HG02840 (cell line): ENCODE measurements around the gene PCDH19.

Experiments
- ATAC-seq: cut with Tn5 transposase; IDR thresholded peaks from one replicate; pipeline ENCODE4 v1.9.1; 2021; ENCODE audit warnings: mild to moderate bottlenecking, moderate library complexity, moderate number of reproducible peaks; ENCODE audit not compliant: unreplicated experiment, low FRiP score

PCDH19 gene

DNA sequence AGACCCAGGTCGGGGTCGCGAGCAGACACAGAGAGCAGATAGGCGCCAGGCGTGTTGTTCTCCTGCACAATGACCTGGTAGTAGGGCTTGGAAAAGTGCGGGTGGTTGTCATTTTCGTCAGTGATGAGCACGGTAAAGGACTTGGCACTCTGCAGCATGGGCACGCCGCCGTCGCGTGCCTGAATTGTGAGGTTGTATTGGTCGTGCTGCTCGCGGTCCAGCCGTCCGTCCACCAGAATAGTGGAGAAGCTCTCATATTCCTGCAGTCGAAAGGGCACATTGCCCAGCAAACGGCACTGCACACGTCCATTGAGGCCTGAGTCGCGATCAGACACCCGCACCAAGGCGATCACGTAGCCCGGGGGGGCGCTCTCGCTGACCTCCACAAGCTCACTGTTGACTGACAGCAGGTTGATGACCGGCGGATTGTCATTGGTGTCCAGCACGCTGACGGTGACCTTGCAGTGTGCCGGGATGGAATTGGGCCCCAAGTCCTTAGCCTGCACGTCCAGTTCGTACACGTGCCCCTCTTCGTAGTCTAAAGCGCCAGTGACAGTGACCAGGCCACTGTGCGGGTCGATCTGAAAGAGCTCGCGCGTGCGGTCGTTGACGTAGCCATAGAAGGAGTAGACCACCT lies 2.8 kb downstream of the PCDH19 start:
- ATAC-seq: no peak

- no peak for ATAC-seq
Measured at GRCh38 chrX:100405424-100405823, 4.6 kb downstream of the PCDH19 start.

GRCh38 chrX:100404851-100405250 lies 5.2 kb downstream of the PCDH19 start:
- ATAC-seq: no peak

DNA sequence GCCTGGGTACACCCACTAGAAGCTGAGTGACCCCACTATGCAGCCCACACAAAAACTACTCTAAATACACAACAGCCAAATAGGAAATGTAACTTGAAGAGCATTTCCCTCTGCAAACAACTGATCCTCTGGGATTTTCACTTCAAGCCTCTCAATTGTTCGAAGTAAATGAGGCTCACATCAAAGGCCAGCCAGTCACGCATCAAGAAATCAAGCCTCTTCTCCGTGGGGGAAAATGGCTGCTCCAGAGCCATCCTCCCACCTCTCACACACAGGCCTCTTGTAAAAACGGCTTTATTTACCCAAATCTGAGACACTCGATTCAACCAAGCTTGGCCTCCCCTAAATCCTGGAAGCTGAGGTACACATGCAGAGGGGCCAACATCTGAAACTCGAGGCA lies 14.3 kb downstream of the PCDH19 start:
- no peak for ATAC-seq

- no peak for ATAC-seq
Measured at GRCh38 chrX:100381619-100382018, 28.5 kb downstream of the PCDH19 start.

GRCh38 chrX:100379388-100379986 lies 30.6 kb downstream of the PCDH19 start:
- no peak for ATAC-seq

DNA sequence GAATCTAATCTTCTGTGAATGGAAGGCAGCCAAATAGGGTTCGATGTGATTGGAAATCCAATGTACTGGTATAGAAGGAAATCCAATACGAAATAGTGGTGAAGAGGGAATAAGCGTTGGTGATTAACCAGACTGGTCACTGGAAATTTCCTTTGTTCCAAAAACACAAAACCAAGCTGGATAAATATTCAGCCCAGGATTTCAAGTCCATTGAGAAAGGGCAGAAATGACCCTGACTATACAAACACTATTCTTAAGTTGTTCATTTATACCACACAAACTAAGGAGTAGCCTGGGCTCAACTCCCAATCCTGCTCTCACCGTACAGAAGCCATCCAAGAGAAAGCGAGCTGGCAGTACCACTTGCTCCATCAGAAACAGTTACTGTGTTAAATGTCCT lies 32.2 kb downstream of the PCDH19 start:
- ATAC-seq: no peak

DNA sequence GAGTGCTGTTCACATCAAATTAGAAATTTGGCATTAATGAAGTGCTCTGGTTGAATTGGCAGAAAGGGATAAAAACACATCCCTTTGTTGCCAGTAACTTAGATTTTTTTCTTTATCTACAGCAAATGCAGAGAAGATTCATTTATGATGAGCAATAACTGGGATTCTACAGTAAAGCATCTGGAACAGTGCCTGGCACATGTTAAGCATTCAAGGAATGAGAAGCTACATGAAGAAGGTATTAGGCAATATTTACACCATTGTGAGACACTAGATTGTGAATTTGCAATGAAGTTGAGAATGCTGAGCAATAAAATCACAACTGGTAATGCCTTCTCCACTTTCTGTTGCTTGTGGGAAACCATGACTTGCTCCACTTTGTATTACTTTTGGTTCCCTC lies 33.5 kb downstream of the PCDH19 start:
- ATAC-seq: no peak

DNA sequence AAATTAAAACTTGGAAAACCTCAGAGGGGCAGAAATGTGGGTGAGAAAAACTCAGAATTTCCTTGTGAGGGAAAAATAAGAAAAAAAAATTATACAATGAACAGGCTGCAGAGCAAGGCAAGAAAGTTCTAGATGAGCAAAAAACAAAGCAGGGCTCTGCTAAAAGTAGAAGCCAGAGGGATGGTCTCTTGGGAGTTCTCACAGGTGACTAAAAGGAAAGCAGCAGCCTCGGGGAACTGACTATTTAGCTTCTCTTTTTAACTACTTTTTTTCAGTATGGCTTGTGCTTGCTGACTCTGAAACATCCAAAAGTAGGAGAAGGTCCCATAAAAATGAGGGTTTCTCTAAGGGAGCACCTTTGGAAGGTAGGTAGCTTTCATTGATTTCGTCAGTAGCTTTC lies 36.4 kb downstream of the PCDH19 start:
- no peak for ATAC-seq

DNA sequence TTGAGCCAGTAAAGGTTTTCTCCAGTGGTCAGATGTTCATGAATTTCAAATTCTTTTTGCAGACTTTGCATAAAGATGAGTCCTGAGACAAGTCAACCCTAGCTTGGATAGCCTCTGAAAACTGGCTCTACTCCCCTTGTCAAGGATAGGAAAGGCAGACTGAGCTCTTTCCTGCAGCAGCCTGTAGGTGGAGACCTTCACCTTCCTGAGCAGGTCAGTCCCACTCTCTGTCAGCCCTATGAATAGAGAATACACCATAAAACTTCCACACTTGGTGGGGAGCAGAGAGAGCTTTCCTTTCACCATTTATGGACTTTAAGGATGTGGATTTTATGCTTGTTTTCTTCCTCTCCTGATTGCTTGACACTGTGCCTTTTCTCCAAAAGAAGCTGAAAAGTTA lies 41.9 kb downstream of the PCDH19 start:
- no peak for ATAC-seq

DNA sequence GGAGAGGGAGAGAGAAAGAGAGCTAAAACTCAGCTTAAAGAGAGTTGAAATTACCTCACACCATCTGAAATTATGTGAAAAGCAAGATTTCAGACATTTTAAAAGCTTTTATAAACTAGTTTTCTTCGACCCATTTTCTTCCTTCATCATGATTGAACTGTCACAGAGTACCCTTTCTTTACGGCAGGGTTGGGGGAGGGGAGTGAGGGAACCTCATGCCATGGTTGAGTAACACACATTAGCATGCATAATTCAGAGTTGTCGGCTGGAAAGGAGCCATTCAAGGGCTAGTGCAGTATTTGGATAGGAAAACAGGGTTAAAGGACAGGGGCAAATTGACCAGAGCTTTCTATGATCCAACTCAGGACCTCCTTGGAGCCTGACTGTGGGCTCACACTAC lies 46.2 kb downstream of the PCDH19 start:
- no peak for ATAC-seq

DNA sequence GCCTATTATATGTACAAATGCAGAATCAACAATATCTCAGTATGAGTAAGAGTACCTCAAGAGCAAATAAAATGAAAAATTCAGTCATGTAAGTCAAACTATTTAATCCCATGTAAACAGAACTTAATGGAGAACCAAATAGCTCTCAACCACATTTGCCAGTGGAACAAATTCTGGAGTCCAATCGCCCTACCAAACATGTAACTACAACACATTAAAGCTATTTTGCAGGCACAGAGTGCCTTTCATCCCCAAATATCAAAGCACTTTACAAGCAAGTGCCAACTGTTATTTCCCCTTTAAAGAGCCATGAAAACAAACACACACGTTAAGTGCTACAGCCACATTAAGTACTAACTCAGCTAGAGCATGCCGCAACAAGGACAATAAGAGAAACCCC lies 51.3 kb downstream of the PCDH19 start:
- ATAC-seq: no peak

- no peak for ATAC-seq
Measured at GRCh38 chrX:100356351-100356896, 53.6 kb downstream of the PCDH19 start.

- no peak for ATAC-seq
Measured at GRCh38 chrX:100355680-100356079, 54.4 kb downstream of the PCDH19 start.

GRCh38 chrX:100353326-100353725 lies 56.7 kb downstream of the PCDH19 start:
- no peak for ATAC-seq

- ATAC-seq: no peak
Measured at GRCh38 chrX:100350704-100351489, 59.2 kb downstream of the PCDH19 start.

DNA sequence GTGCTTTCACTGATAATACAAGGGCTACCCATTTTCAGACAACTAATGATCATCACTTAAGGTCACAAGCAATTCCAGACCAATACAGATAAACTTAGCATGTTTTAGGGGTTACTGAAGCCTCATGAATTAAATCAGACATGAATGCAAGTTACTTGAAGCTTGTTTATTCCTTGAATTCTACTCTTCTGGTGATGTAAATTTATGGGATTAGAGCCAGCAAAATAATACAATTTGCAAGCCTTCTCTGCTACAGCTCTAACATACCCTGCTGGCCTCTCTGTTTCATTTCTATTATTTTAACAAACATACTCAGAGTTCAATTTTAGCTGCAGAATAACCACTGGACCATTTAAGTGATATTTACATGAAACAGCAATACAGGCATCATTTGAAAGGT lies 60.7 kb downstream of the PCDH19 start:
- ATAC-seq: no peak

DNA sequence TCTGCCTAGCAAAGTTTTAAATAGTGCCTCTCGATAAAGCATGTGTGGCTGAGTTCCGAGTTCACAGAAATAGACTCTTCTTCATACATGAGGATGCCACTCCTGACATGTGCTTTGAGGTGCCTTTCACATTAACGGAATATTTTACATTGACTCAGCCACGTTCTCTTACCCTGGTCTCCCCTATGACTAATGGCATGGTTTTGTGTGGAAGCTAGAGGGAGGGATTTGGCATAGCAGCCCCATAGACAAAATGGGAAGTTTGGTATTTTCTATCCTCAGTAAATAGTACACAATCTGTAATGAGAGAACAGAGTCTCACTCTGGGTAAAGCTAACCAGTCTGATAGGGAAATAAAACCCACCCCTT lies 68.9 kb downstream of the PCDH19 start:
- ATAC-seq: no peak

GRCh38 chrX:100340491-100341141 lies 69.5 kb downstream of the PCDH19 start:
- no peak for ATAC-seq

DNA sequence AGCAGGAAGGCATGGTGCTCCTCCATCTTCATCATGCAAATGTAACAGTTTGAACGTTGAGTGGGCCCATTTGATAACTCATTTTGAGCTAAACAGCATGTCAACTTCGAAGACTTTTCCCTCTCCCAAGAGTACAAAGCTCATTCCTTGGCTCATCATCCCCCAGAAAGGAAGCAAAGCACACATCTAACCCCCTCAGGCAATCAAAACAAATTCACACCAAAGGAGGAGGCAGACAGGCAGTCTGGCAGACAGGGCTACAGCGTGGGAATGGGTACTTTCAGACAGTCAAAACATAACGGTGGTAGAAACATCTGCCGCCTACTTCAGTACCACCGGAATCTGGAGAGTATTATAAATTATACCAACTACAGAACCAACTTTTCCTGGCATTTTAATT lies 81.7 kb downstream of the PCDH19 start:
- ATAC-seq: no peak

DNA sequence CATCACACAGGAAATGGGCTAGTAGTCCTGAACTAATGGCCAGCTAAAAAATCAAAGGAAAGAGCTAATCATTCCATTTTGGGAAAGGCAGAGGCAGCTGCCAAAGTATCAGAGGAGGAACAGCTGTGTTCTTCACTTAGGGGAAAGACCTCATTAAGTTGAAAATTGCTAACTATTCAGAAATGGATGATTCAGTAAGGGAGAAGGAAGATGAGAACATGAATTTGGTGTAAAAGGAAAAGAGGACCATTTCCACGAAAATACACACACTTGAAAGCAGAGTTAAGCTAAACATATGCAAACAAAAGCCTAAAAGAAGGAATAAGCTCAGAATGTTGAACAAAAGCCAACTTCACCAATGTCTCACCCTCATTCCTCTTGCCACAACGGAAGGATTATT lies 90.4 kb downstream of the PCDH19 start:
- ATAC-seq: no peak
